Astrocyte (in vitro differentiated cells and primary cell): ENCODE results near the gene SMIM26. TPM values are rescaled to one million over a fixed set of nuclear protein-coding genes. Genes with fewer than 3 reads are reported as not detected.

Experiments
- DNase-seq: peaks from one replicate; pipeline ENCODE4 v3.0.0-alpha.2; 2010; ENCODE audit warnings: low read depth
- FAIRE-seq: peaks from 2 replicates; lab custom pipeline; 2011; peaks lifted over from hg19 to GRCh38; lab: Jason Lieb, UNC
- H2AFZ ChIP-seq: 2 replicates; pipeline ENCODE4 v1.6.0; 2012; ENCODE audit warnings: low read depth, low read length, inconsistent platforms
- H3K27ac ChIP-seq: 2 replicates; pipeline ENCODE4 v1.5.1; 2011; ENCODE audit warnings: low read depth, low read length, inconsistent platforms
- H3K27me3 ChIP-seq: 2 replicates; pipeline ENCODE4 v1.6.0; 2011; ENCODE audit warnings: low read length, inconsistent platforms; ENCODE audit not compliant: insufficient read depth
- H3K36me3 ChIP-seq: 2 replicates; pipeline ENCODE4 v1.5.1; 2011; ENCODE audit warnings: low read length, inconsistent platforms; ENCODE audit not compliant: insufficient read depth
- H3K4me1 ChIP-seq: 2 replicates; pipeline ENCODE4 v1.5.1; 2011; ENCODE audit warnings: low read length, inconsistent platforms; ENCODE audit not compliant: insufficient read depth
- H3K4me2 ChIP-seq: 2 replicates; pipeline ENCODE4 v1.6.0; 2012; ENCODE audit warnings: low read length, inconsistent platforms
- H3K4me3 ChIP-seq: 2 replicates; pipeline ENCODE4 v1.5.1; 2011; ENCODE audit warnings: low read depth, mild to moderate bottlenecking, low read length, inconsistent platforms; ENCODE audit not compliant: insufficient read depth
- H3K79me2 ChIP-seq: 2 replicates; pipeline ENCODE4 v1.6.0; 2012; ENCODE audit warnings: mild to moderate bottlenecking, low read length, inconsistent platforms; ENCODE audit not compliant: insufficient read depth
- H3K9ac ChIP-seq: 2 replicates; pipeline ENCODE4 v1.6.0; 2012; ENCODE audit warnings: mild to moderate bottlenecking, low read length, inconsistent platforms
- H3K9me3 ChIP-seq: 2 replicates; pipeline ENCODE4 v1.5.1; 2012; ENCODE audit warnings: low read depth, mild to moderate bottlenecking, low read length, inconsistent platforms; ENCODE audit not compliant: insufficient read depth
- H4K20me1 ChIP-seq: 2 replicates; pipeline ENCODE4 v1.6.0; 2012; ENCODE audit warnings: low read length, inconsistent platforms; ENCODE audit not compliant: insufficient read depth
- H3K27ac Mint-ChIP-seq: one replicate; pipeline ENCODE4 v1.8.0; 2021; ENCODE audit warnings: mild to moderate bottlenecking, mixed read lengths; ENCODE audit not compliant: unreplicated experiment
- H3K27me3 Mint-ChIP-seq: one replicate; pipeline ENCODE4 v1.8.0; 2021; ENCODE audit warnings: low read depth, mixed read lengths; ENCODE audit not compliant: unreplicated experiment
- H3K36me3 Mint-ChIP-seq: one replicate; pipeline ENCODE4 v1.8.0; 2021; ENCODE audit warnings: low read depth, mixed read lengths; ENCODE audit not compliant: unreplicated experiment
- H3K4me1 Mint-ChIP-seq: one replicate; pipeline ENCODE4 v1.8.0; 2021; ENCODE audit warnings: low read depth, mixed read lengths; ENCODE audit not compliant: unreplicated experiment
- H3K4me3 Mint-ChIP-seq: one replicate; pipeline ENCODE4 v1.8.0; 2021; ENCODE audit warnings: mild to moderate bottlenecking, moderate library complexity, mixed read lengths; ENCODE audit not compliant: unreplicated experiment
- H3K9me3 Mint-ChIP-seq: one replicate; pipeline ENCODE4 v1.8.0; 2021; ENCODE audit warnings: mild to moderate bottlenecking, mixed read lengths; ENCODE audit not compliant: unreplicated experiment
- EZH2 ChIP-seq: IDR thresholded peaks from 2 replicates; pipeline ENCODE4 v1.6.1; 2012; ENCODE audit warnings: mild to moderate bottlenecking, low read length, inconsistent platforms; ENCODE audit not compliant: insufficient read depth
- total RNA-seq: library from RNA; stranded (reverse); gene quantifications from 2 replicates; pipeline ENCODE4 v1.2.1, GENCODE V29; 2021
- TF ChIP-seq, protein P1 (sequence below): IDR thresholded peaks from 2 replicates; pipeline ENCODE4 v1.5.1; 2011; ENCODE audit warnings: low read depth, mild to moderate bottlenecking, inconsistent platforms, low read length, moderate library complexity; ENCODE audit not compliant: insufficient read depth

SMIM26 gene
- total RNA-seq, 1 donor from 2014 or later: 56.9 TPM

DNA sequence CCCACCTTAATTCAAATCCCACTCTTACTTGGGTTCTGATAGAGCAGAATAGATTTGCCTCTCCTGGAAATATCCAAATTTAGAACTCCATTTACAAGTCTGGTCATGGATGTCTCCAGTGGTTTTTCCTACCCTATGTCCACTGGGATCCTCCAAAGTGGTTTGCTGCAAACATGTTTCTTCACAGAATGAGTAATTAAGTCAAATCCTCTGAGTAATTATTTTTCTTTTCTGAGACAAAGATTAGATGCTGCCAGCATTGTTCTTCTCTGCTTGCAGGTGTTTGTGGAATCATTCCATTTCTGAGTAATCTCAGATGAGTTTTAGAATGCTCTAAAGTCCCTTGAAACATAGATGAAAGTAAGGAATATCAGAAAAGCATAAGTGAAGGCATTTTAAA, 42.5 kb downstream of the SMIM26 start:
- peaks cover 3% of the 10 kb centered on the region for H3K36me3 Mint-ChIP-seq
- Histone ChIP-seq H3K36me3 (peaks cover 6% of the 10 kb centered on the region), H3K79me2 (no peaks in the 10 kb centered on the region), H3K4me3 (no peak overlapping the region), H3K9ac (no peak overlapping the region), H4K20me1 (peaks cover 3% of the 10 kb centered on the region), H3K27ac (no peak overlapping the region), H3K4me2 (no peak overlapping the region), H3K4me1 (no peaks in the 10 kb centered on the region), H2AFZ (no peak overlapping the region), H3K27me3 (no peaks in the 10 kb centered on the region), H3K9me3 (no peaks in the 10 kb centered on the region)
- TF ChIP-seq, protein P1, sequence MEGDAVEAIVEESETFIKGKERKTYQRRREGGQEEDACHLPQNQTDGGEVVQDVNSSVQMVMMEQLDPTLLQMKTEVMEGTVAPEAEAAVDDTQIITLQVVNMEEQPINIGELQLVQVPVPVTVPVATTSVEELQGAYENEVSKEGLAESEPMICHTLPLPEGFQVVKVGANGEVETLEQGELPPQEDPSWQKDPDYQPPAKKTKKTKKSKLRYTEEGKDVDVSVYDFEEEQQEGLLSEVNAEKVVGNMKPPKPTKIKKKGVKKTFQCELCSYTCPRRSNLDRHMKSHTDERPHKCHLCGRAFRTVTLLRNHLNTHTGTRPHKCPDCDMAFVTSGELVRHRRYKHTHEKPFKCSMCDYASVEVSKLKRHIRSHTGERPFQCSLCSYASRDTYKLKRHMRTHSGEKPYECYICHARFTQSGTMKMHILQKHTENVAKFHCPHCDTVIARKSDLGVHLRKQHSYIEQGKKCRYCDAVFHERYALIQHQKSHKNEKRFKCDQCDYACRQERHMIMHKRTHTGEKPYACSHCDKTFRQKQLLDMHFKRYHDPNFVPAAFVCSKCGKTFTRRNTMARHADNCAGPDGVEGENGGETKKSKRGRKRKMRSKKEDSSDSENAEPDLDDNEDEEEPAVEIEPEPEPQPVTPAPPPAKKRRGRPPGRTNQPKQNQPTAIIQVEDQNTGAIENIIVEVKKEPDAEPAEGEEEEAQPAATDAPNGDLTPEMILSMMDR: no peak
- TF ChIP-seq EZH2: no peak
- no peak overlapping the region for H3K4me3 Mint-ChIP-seq
- H3K9me3 Mint-ChIP-seq: no peaks in the 10 kb centered on the region
- H3K27ac Mint-ChIP-seq: no peak overlapping the region
- FAIRE-seq (no peak), DNase-seq (no peak)
- H3K4me1 Mint-ChIP-seq: no peaks in the 10 kb centered on the region
- no peaks in the 10 kb centered on the region for H3K27me3 Mint-ChIP-seq

DNA sequence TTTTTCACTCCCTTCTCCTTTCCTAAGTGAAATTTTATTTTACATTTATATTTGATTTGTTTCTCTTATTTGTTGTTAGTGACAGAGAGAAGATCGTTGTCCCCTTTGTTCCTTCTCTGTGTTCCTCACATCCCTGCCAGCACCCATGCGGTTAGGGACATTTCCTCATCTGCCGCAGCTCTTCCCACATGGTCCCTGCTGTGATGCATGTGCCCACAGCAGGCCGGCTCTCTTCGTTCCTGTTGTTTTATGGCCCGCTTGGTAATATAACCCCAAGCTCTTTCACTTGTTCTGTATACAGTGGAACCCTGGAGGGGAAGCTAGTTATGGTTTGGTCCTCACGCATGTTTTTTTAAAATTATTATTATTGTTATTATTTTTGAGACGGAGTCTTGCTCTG, 44.3 kb downstream of the SMIM26 start:
- Histone ChIP-seq H3K36me3 (peaks cover 6% of the 10 kb centered on the region), H3K9me3 (no peaks in the 10 kb centered on the region), H2AFZ (no peak overlapping the region), H3K4me2 (no peak overlapping the region), H3K9ac (no peak overlapping the region), H3K79me2 (no peaks in the 10 kb centered on the region), H3K4me3 (no peak overlapping the region), H3K4me1 (no peaks in the 10 kb centered on the region), H3K27ac (no peak overlapping the region), H4K20me1 (peaks cover 6% of the 10 kb centered on the region), H3K27me3 (no peaks in the 10 kb centered on the region)
- Mint-ChIP-seq H3K27ac (no peak overlapping the region), H3K9me3 (peaks cover 3% of the 10 kb centered on the region), H3K36me3 (peaks cover 6% of the 10 kb centered on the region), H3K4me3 (no peak overlapping the region), H3K4me1 (no peaks in the 10 kb centered on the region), H3K27me3 (no peaks in the 10 kb centered on the region)
- no peak for DNase-seq
- FAIRE-seq: no peak
- TF ChIP-seq, protein P1: no peak

DNA sequence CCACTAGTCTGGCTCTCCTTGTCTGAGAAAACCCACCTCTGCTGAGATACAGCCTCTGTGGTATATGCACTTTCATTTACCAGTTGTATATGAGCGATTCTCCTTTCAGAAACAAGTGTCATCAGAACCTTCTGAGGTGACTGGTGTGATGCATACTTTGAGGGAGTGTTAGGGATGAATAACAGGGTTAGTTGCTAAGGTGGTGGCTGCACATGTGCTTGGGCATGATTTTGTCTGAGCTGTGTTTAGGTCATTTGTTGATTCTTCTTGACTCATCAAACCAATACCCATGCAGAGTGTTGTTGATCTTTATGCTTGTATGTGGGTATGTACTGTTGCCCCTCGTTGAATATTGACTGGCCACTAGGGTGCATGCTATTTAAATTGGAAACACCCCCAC, 46.3 kb downstream of the SMIM26 start:
- H3K27ac Mint-ChIP-seq: no peak overlapping the region
- Histone ChIP-seq H3K4me2 (no peak overlapping the region), H3K9me3 (no peaks in the 10 kb centered on the region), H4K20me1 (peaks cover 6% of the 10 kb centered on the region), H3K27me3 (no peaks in the 10 kb centered on the region), H3K36me3 (peaks cover 6% of the 10 kb centered on the region), H3K4me1 (no peaks in the 10 kb centered on the region), H2AFZ (no peak overlapping the region), H3K79me2 (no peaks in the 10 kb centered on the region), H3K9ac (no peak overlapping the region), H3K27ac (no peak overlapping the region), H3K4me3 (no peak overlapping the region)
- H3K36me3 Mint-ChIP-seq: peaks cover 11% of the 10 kb centered on the region
- no peak for FAIRE-seq
- TF ChIP-seq, protein P1: no peak
- no peak for TF ChIP-seq EZH2
- no peak for DNase-seq
- no peak overlapping the region for H3K4me3 Mint-ChIP-seq
- no peaks in the 10 kb centered on the region for H3K27me3 Mint-ChIP-seq
- H3K9me3 Mint-ChIP-seq: peaks cover 3% of the 10 kb centered on the region
- H3K4me1 Mint-ChIP-seq: no peaks in the 10 kb centered on the region
